ENCODE data around the gene CHEK2. TPM values are rescaled to one million over a fixed set of nuclear protein-coding genes. Genes with fewer than 3 reads are reported as not detected.

Gene CHEK2
- total and polyA plus RNA-seq, 10 of the 15 experiments (the other 5 are each of a cell fraction or from before 2014, with no cell fraction given): 15.7 to 59.7 (median 22.7) TPM

GRCh38 chr22:28773461-28773867 lies 31.8 kb upstream of the CHEK2 start (continued):
- TF ChIP-seq, protein P1, sequence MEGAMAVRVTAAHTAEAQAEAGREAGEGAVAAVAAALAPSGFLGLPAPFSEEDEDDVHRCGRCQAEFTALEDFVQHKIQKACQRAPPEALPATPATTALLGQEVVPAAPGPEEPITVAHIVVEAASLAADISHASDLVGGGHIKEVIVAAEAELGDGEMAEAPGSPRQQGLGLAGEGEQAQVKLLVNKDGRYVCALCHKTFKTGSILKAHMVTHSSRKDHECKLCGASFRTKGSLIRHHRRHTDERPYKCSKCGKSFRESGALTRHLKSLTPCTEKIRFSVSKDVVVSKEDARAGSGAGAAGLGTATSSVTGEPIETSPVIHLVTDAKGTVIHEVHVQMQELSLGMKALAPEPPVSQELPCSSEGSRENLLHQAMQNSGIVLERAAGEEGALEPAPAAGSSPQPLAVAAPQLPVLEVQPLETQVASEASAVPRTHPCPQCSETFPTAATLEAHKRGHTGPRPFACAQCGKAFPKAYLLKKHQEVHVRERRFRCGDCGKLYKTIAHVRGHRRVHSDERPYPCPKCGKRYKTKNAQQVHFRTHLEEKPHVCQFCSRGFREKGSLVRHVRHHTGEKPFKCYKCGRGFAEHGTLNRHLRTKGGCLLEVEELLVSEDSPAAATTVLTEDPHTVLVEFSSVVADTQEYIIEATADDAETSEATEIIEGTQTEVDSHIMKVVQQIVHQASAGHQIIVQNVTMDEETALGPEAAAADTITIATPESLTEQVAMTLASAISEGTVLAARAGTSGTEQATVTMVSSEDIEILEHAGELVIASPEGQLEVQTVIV (IDR thresholded peaks at IDR 0.05; ENCODE audit: borderline replicate concordance, partially characterized antibody): no peak
- TF ChIP-seq NFYB (IDR thresholded peaks at IDR 0.05; ENCODE audit: insufficient read depth, low read depth, low read length) (no peak), IKZF2 (IDR thresholded peaks at IDR 0.05) (peak in 1 of 2 experiments; percentile 60; a peak in 3 of 4 replicates), ZNF207 (IDR thresholded peaks at IDR 0.05; ENCODE audit: borderline replicate concordance) (no peak), JUNB (IDR thresholded peaks at IDR 0.05) (no peak), CREM (IDR thresholded peaks at IDR 0.05; ENCODE audit: low read depth) (no peak), TBL1XR1 (IDR thresholded peaks at IDR 0.05; ENCODE audit: low read depth, low read length) (0 out of 2 replicates have a peak, but pooled peaks have one; percentile 41), NRF1 (conservative IDR thresholded peaks at IDR 0.05; ENCODE audit: low read depth, low read length) (no peak), SREBF2 (IDR thresholded peaks at IDR 0.05; ENCODE audit: low read length) (no peak), HCFC1 (IDR thresholded peaks at IDR 0.05; ENCODE audit: low read length) (no peak), CTCF (IDR thresholded peaks at IDR 0.05 in 2 of 3, conservative IDR thresholded peaks at IDR 0.05 in 1 of 3; ENCODE audit: control insufficient read depth in 2 of 3, extremely low read depth in 1 of 3, insufficient read depth in 1 of 3, low read depth in 3 of 3, low read length in 3 of 3) (no peak), BCL11A (IDR thresholded peaks at IDR 0.05; ENCODE audit: low read depth, low read length) (no peak), JUND (IDR thresholded peaks at IDR 0.05; ENCODE audit: low read depth, low read length) (no peak), GABPA (IDR thresholded peaks at IDR 0.05; ENCODE audit: low read depth) (no peak), ZNF24 (IDR thresholded peaks at IDR 0.05) (peak; percentile 9; the same call in 1 of the 2 replicates), KLF5 (IDR thresholded peaks at IDR 0.05; ENCODE audit: partially characterized antibody) (no peak)
- TF ChIP-seq, protein P2, sequence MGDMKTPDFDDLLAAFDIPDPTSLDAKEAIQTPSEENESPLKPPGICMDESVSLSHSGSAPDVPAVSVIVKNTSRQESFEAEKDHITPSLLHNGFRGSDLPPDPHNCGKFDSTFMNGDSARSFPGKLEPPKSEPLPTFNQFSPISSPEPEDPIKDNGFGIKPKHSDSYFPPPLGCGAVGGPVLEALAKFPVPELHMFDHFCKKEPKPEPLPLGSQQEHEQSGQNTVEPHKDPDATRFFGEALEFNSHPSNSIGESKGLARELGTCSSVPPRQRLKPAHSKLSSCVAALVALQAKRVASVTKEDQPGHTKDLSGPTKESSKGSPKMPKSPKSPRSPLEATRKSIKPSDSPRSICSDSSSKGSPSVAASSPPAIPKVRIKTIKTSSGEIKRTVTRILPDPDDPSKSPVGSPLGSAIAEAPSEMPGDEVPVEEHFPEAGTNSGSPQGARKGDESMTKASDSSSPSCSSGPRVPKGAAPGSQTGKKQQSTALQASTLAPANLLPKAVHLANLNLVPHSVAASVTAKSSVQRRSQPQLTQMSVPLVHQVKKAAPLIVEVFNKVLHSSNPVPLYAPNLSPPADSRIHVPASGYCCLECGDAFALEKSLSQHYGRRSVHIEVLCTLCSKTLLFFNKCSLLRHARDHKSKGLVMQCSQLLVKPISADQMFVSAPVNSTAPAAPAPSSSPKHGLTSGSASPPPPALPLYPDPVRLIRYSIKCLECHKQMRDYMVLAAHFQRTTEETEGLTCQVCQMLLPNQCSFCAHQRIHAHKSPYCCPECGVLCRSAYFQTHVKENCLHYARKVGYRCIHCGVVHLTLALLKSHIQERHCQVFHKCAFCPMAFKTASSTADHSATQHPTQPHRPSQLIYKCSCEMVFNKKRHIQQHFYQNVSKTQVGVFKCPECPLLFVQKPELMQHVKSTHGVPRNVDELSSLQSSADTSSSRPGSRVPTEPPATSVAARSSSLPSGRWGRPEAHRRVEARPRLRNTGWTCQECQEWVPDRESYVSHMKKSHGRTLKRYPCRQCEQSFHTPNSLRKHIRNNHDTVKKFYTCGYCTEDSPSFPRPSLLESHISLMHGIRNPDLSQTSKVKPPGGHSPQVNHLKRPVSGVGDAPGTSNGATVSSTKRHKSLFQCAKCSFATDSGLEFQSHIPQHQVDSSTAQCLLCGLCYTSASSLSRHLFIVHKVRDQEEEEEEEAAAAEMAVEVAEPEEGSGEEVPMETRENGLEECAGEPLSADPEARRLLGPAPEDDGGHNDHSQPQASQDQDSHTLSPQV (IDR thresholded peaks at IDR 0.05): no peak
- TF ChIP-seq, protein P3, sequence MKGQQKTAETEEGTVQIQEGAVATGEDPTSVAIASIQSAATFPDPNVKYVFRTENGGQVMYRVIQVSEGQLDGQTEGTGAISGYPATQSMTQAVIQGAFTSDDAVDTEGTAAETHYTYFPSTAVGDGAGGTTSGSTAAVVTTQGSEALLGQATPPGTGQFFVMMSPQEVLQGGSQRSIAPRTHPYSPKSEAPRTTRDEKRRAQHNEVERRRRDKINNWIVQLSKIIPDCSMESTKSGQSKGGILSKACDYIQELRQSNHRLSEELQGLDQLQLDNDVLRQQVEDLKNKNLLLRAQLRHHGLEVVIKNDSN (IDR thresholded peaks at IDR 0.05; ENCODE audit: borderline replicate concordance, extremely low read length, insufficient read depth, low read depth, low read length): no peak

All from GM12878 (cell line).